Right atrium auricular region (tissue), 2 donors: ENCODE data around the gene LRIG1. TPM values are rescaled to one million over a fixed set of nuclear protein-coding genes. Genes with fewer than 3 reads are reported as not detected.
A peak's percentile ranks its signal among the peaks of the same experiment; 100 is the strongest.

ENCODE experiments used
- DNase-seq: peaks from one replicate; pipeline ENCODE4 v3.0.0-alpha.2; 2019; ENCODE audit warnings: low spot score
- H3K27ac ChIP-seq, 2 donors: fragments of 200-600 bp; sonication (generic); 1 replicate in 1 of 2; 2 replicates in 1 of 2; pipeline ENCODE4 v1.5.1; 2016 to 2019
- H3K27me3 ChIP-seq, 2 donors: fragments of 200-600 bp; sonication (generic); one replicate each; pipeline versions ENCODE4 v1.5.1 to v1.6.0; 2017 to 2019
- H3K36me3 ChIP-seq: fragments of 200-600 bp; sonication (generic); one replicate; pipeline ENCODE4 v1.5.1; 2016
- H3K4me1 ChIP-seq, 2 donors: fragments of 200-600 bp; sonication (generic); one replicate each; pipeline versions ENCODE4 v1.5.1 to v1.6.0; 2017 to 2019
- H3K4me3 ChIP-seq, 2 donors: fragments of 200-600 bp; sonication (generic); 1 replicate in 1 of 2; 2 replicates in 1 of 2; pipeline ENCODE4 v1.5.1; 2017 to 2019; ENCODE audit warnings: mild to moderate bottlenecking in 1 of 2, moderate library complexity in 1 of 2
- H3K9me3 ChIP-seq, 2 donors: fragments of 200-600 bp; sonication (generic); one replicate each; pipeline ENCODE4 v1.5.1; 2019
- total RNA-seq, 2 donors: library from RNA; depleted of rRNA; stranded (reverse); fragments of >200 nt; gene quantifications; one replicate each; pipeline ENCODE4 v1.1.0, GENCODE V29; 2016
- TF ChIP-seq, protein P1 (sequence below), 2 donors: fragments of 200-600 bp; sonication (generic); IDR thresholded peaks; one replicate each; pipeline ENCODE4 v1.5.1; 2019; ENCODE audit warnings: antibody characterized with exemption in 2 of 2

The LRIG1 gene
- total RNA-seq, 2 donors from 2014 or later, result 147 to 179 TPM

DNA sequence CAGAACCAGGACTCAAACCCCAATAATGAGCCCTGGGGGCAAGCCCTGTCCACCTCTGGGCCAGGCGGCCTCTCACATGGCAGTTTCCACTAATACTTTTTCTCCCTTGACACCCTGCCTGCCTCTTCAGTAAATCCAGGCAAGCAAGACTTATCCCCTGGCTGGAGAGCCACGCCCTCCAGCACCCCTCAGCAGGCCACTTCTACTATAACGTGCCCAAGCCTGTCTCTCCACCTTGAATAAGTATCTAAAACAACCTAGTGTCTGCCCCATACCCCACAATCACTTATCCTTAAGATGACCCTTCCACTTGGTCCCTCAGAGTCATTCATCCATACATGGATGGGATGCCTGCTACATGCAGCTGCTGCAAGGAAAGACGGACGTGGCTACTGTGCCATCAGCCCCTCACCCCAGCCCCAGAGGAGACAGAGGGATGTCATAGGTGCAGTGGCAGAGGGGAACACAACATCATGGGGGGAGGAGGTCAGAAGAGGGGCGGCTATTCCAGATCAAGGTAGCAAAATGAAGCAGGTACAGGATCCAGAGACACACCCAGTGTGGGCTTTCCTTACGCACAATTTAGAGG is 63.4 kb downstream of the LRIG1 start:
- Histone ChIP-seq H3K4me1 (peaks cover 0 to 78% of the 10 kb centered on the region in 2 donors), H3K27ac (no peak overlapping the region), H3K27me3 (no peaks in the 10 kb centered on the region), H3K9me3 (no peaks in the 10 kb centered on the region), H3K36me3 (no peaks in the 10 kb centered on the region), H3K4me3 (no peak overlapping the region)
- no peak for DNase-seq
- TF ChIP-seq, protein P1, sequence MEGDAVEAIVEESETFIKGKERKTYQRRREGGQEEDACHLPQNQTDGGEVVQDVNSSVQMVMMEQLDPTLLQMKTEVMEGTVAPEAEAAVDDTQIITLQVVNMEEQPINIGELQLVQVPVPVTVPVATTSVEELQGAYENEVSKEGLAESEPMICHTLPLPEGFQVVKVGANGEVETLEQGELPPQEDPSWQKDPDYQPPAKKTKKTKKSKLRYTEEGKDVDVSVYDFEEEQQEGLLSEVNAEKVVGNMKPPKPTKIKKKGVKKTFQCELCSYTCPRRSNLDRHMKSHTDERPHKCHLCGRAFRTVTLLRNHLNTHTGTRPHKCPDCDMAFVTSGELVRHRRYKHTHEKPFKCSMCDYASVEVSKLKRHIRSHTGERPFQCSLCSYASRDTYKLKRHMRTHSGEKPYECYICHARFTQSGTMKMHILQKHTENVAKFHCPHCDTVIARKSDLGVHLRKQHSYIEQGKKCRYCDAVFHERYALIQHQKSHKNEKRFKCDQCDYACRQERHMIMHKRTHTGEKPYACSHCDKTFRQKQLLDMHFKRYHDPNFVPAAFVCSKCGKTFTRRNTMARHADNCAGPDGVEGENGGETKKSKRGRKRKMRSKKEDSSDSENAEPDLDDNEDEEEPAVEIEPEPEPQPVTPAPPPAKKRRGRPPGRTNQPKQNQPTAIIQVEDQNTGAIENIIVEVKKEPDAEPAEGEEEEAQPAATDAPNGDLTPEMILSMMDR (IDR thresholded peaks at IDR 0.05), result no peak

DNA sequence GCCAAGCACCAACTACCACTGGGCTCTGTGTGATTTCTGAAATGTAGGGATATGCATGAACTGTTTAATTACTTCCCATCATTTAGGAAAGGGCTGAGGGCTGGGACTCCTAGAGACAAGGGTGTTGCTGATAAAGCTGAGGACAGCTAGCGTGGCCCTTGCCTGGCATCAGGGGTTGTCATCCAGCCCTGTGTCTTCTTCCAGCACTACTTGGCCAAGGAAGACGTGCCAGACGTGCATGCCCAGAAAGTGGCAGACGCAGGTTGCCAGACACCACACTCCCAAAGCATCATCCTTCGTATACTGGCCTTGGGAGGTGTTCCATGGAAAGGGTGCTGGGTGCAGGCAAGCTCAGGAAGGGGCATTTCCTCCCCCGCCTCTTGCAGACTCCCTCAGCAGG is 64.8 kb downstream of the LRIG1 start:
- no peaks in the 10 kb centered on the region for H3K36me3 ChIP-seq
- peak overlapping the region; percentile 30 to 47 for H3K27ac ChIP-seq
- DNase-seq, result no peak
- H3K27me3 ChIP-seq, result no peaks in the 10 kb centered on the region
- TF ChIP-seq, protein P1 (IDR thresholded peaks at IDR 0.05), result no peak
- H3K4me3 ChIP-seq, result no peak overlapping the region
- H3K9me3 ChIP-seq, result no peaks in the 10 kb centered on the region
- peaks cover 0 to 78% of the 10 kb centered on the region in 2 donors for H3K4me1 ChIP-seq

DNA sequence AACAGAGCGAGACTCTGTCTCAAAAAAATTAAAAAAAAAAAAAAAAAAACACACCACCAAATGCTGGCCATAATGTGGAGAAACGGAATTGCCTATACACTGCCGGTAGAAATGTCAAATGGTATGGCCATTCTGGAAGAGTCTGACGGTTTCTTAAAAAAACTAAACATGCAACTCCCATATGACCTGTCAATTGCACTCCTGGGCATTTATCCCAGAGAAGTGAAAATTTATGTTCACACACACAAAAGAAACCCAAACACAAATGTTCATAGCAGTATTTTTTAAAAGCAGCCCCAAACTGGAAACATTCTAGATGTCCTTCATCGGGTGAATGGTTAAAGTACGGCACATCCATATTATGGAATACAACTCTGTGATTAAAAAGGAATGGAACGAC is 66.1 kb downstream of the LRIG1 start:
- DNase-seq, result no peak
- TF ChIP-seq, protein P1 (IDR thresholded peaks at IDR 0.05), result no peak
- no peaks in the 10 kb centered on the region for H3K27me3 ChIP-seq
- no peak overlapping the region for H3K4me3 ChIP-seq
- H3K9me3 ChIP-seq, result no peaks in the 10 kb centered on the region
- no peaks in the 10 kb centered on the region for H3K36me3 ChIP-seq
- peaks cover 0 to 75% of the 10 kb centered on the region in 2 donors for H3K4me1 ChIP-seq
- no peak overlapping the region for H3K27ac ChIP-seq

DNA sequence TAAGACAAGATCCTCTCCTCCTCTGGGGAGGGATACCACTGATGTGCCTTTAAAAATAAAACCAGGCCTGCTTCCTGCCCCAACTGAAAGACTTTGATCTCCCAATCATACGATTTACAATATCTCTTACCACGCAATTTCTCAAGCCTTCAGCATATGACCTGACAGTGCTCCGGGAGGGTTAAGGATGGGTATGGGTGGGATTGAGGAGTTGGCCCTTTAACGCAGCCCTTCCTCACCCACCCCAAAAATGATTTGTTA is 67.4 kb downstream of the LRIG1 start:
- H3K36me3 ChIP-seq, result no peaks in the 10 kb centered on the region
- H3K27ac ChIP-seq, result peak overlapping the region; percentile 50 to 61
- no peak for DNase-seq
- no peaks in the 10 kb centered on the region for H3K9me3 ChIP-seq
- H3K4me3 ChIP-seq, result no peak overlapping the region
- no peaks in the 10 kb centered on the region for H3K27me3 ChIP-seq
- TF ChIP-seq, protein P1 (IDR thresholded peaks at IDR 0.05), result no peak
- peaks cover 0 to 74% of the 10 kb centered on the region in 2 donors for H3K4me1 ChIP-seq

DNA sequence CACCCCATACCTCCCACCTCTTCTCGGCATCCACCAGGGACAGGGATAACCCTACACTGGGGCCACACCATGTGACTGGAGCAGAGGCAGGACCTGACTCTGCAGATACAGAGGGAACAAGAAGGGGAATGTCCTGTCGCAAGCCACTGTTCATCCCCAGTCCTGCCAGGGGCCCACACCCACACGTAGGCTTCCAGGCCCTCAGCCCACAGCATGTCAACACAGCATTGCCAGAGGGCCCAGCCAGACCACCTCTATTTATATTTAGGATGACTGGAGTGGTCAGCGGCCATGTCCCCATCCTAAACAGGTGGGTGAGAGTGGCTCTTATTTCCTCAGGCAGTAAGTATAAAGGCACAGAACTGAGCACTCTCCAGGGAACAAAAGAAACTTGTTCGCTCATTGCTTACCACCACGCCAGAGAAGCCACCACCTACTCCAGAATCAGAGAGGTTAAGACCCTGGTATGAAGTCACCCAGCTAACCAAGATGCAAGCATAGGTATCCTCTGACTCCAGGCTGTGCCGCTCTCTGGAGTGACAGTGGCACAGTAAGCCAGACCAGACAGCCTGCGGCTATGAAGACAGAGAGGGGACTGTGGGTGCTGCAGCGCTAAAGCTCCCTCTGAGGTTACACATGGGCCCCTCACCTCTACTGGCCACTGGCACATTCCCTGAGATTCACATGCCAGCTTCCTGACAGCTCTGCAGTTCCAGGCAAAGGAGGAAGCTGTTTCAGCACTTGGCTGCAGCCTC is 67.9 kb downstream of the LRIG1 start:
- Histone ChIP-seq H3K27me3 (no peaks in the 10 kb centered on the region), H3K4me3 (no peak overlapping the region), H3K27ac (peak overlapping the region; percentile 50 to 61), H3K36me3 (no peaks in the 10 kb centered on the region), H3K9me3 (no peaks in the 10 kb centered on the region), H3K4me1 (peaks cover 0 to 77% of the 10 kb centered on the region in 2 donors)
- DNase-seq, result no peak
- TF ChIP-seq, protein P1 (IDR thresholded peaks at IDR 0.05), result no peak
